Astrocyte of the spinal cord (primary cell): Measurements from ENCODE around the gene KDM4C.
A peak's percentile ranks its signal among the peaks of the same experiment; 100 is the strongest.
"Not testable (repeated sequence)": the region's sequence is repeated elsewhere in the genome, so short reads cannot be mapped to it uniquely, and the experiment has no call there.

Source experiments
- DNase-seq: peaks from one replicate; pipeline ENCODE4 v3.0.0; 2011; ENCODE audit warnings: low read depth, low spot score
- H3K4me3 ChIP-seq: 2 replicates; pipeline ENCODE4 v1.5.1; 2011; ENCODE audit warnings: low read depth, mild to moderate bottlenecking, low read length, moderate library complexity
- in situ Hi-C: cut with HindIII; loops from 2 replicates; pipeline ENCODE4 v1.10.0; 2017; ENCODE audit warnings: low sequenced_read_pairs
- TF ChIP-seq, protein P1 (sequence below): IDR thresholded peaks from 2 replicates; pipeline ENCODE4 v1.5.1; 2012; ENCODE audit warnings: low read depth, mild to moderate bottlenecking, low read length, inconsistent platforms

KDM4C gene

DNA sequence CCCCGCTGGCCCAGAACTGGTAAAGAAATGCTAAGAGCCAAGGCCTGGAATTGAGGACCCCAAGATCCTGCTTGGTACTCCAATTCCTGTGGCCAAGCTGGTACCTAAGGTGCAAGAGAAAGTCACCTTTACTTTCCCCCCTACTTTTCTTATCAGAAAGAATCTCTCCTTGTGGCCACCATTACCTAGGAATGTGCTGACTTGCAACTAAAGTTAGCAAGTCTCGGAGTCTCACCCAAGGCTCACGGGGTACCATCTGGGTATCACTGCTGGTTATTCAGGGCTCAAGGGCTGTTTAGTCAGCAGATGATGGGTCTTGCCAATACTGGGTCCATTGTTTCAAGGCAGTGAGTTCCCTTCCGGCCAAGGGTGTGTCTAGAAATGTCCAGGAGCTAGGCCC lies 270.2 kb downstream of the KDM4C start:
- no peak for DNase-seq
- TF ChIP-seq, protein P1, sequence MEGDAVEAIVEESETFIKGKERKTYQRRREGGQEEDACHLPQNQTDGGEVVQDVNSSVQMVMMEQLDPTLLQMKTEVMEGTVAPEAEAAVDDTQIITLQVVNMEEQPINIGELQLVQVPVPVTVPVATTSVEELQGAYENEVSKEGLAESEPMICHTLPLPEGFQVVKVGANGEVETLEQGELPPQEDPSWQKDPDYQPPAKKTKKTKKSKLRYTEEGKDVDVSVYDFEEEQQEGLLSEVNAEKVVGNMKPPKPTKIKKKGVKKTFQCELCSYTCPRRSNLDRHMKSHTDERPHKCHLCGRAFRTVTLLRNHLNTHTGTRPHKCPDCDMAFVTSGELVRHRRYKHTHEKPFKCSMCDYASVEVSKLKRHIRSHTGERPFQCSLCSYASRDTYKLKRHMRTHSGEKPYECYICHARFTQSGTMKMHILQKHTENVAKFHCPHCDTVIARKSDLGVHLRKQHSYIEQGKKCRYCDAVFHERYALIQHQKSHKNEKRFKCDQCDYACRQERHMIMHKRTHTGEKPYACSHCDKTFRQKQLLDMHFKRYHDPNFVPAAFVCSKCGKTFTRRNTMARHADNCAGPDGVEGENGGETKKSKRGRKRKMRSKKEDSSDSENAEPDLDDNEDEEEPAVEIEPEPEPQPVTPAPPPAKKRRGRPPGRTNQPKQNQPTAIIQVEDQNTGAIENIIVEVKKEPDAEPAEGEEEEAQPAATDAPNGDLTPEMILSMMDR: no peak
- in situ Hi-C loops: no loop called here
- no peak overlapping the region for H3K4me3 ChIP-seq

DNA sequence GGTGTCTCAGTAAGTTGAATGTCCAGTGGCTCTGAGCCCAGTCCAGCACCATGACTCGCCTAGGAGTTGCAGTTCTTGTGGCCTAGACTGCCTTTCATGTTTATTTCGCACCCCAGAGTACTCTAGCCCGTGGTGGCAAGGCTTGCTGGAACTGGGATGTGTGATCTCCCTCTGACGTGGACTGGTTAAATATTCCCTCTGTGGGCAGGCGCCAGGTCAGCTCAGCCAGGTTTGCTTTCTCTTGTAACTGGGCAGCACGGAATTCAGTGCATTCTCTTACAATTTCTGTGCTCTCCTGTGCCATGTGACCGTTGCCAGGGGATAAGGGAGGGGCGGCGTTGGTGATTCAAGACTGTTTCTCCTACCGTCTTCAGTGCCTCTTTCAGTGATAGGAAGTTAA lies 270.8 kb downstream of the KDM4C start:
- in situ Hi-C loops: no loop called here
- H3K4me3 ChIP-seq: no peak overlapping the region
- TF ChIP-seq, protein P1: no peak
- peak; percentile 18 for DNase-seq

GRCh38 chr9:7030943-7031342 lies 273.2 kb downstream of the KDM4C start:
- in situ Hi-C loops, H3K4me3 ChIP-seq, DNase-seq: not testable (repeated sequence)

GRCh38 chr9:7033076-7034045 lies 275.6 kb downstream of the KDM4C start:
- in situ Hi-C loops: no loop called here
- peak; percentile 7 for DNase-seq
- H3K4me3 ChIP-seq: no peak overlapping the region
- TF ChIP-seq, protein P1: no peak

- in situ Hi-C loops: no loop called here
- H3K4me3 ChIP-seq: no peak overlapping the region
- TF ChIP-seq, protein P1: no peak
- DNase-seq: no peak
These were observed 279.4 kb downstream of the KDM4C start for GRCh38 chr9:7037176-7037575.

DNA sequence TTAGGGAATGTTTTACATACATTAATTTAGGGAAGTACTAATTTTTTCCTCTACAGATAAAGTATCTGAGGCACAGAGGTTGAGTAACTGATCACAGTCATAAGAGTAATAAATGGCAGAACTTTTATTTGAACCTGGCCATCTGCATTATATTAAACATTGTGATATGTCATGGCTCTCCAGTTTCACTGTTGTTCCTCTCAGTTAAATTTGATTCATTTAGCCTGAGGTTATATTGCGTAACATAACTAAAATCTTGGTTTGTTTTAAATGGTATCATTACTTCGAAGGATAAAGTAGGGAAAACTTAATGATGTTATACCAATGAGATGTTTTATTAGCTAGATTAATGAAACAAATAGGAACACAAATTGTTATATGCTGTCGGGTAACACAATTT lies 284.4 kb downstream of the KDM4C start:
- in situ Hi-C loops: no loop called here
- TF ChIP-seq, protein P1: no peak
- DNase-seq: no peak
- H3K4me3 ChIP-seq: no peak overlapping the region

- no peak for DNase-seq
- TF ChIP-seq, protein P1: no peak
These were observed 287.6 kb downstream of the KDM4C start for GRCh38 chr9:7045361-7045760.

More at GRCh38 chr9:7045361-7045760, 287.6 kb downstream of the KDM4C start:
- H3K4me3 ChIP-seq: no peak overlapping the region
- in situ Hi-C loops: no loop called here
